Measurements from ENCODE around the gene SKI. TPM values are rescaled to one million over a fixed set of nuclear protein-coding genes. Genes with fewer than 3 reads are reported as not detected.

Gene SKI
- polyA plus RNA-seq, 3 donors = 48.7 to 63.3 (median 56.2) TPM

GRCh38 chr1:2336499-2336898, 108.4 kb downstream of the SKI start:
- no peak for DNase-seq (ENCODE audit: extremely low read depth in 1 of 11, low read depth in 9 of 11, low spot score in 4 of 11)

GRCh38 chr1:2337081-2337480, 109.0 kb downstream of the SKI start:
- DNase-seq (ENCODE audit: extremely low read depth in 1 of 11, low read depth in 9 of 11, low spot score in 4 of 11) = no peak

- DNase-seq (ENCODE audit: extremely low read depth in 1 of 11, low read depth in 9 of 11, low spot score in 4 of 11) = no peak
These were observed 109.4 kb downstream of the SKI start for GRCh38 chr1:2337501-2337900.

GRCh38 chr1:2339206-2340085, 111.3 kb downstream of the SKI start:
- DNase-seq (ENCODE audit: extremely low read depth in 1 of 11, low read depth in 9 of 11, low spot score in 4 of 11) = no peak

GRCh38 chr1:2340086-2340917, 112.2 kb downstream of the SKI start:
- DNase-seq (ENCODE audit: extremely low read depth in 1 of 11, low read depth in 9 of 11, low spot score in 4 of 11) = no peak

- no peak for DNase-seq (ENCODE audit: extremely low read depth in 1 of 11, low read depth in 9 of 11, low spot score in 4 of 11)
These were observed 112.8 kb downstream of the SKI start for GRCh38 chr1:2340918-2341254.

- no peak for DNase-seq (ENCODE audit: extremely low read depth in 1 of 11, low read depth in 9 of 11, low spot score in 4 of 11)
These were observed 113.7 kb downstream of the SKI start for GRCh38 chr1:2341706-2342383.

GRCh38 chr1:2342384-2343022, 114.4 kb downstream of the SKI start:
- no peak for DNase-seq (ENCODE audit: extremely low read depth in 1 of 11, low read depth in 9 of 11, low spot score in 4 of 11)

GRCh38 chr1:2343023-2343935, 115.2 kb downstream of the SKI start:
- no peak for DNase-seq (ENCODE audit: extremely low read depth in 1 of 11, low read depth in 9 of 11, low spot score in 4 of 11)

GRCh38 chr1:2344121-2344681, 116.1 kb downstream of the SKI start:
- DNase-seq (ENCODE audit: extremely low read depth in 1 of 11, low read depth in 9 of 11, low spot score in 4 of 11) = no peak

- DNase-seq (ENCODE audit: extremely low read depth in 1 of 11, low read depth in 9 of 11, low spot score in 4 of 11) = no peak
These were observed 116.7 kb downstream of the SKI start for GRCh38 chr1:2344744-2345296.

GRCh38 chr1:2345297-2346075, 117.4 kb downstream of the SKI start:
- DNase-seq (ENCODE audit: extremely low read depth in 1 of 11, low read depth in 9 of 11, low spot score in 4 of 11) = no peak

- DNase-seq (ENCODE audit: extremely low read depth in 1 of 11, low read depth in 9 of 11, low spot score in 4 of 11) = no peak
These were observed 118.7 kb downstream of the SKI start for GRCh38 chr1:2346691-2347408.

- no peak for DNase-seq (ENCODE audit: extremely low read depth in 1 of 11, low read depth in 9 of 11, low spot score in 4 of 11)
These were observed 119.3 kb downstream of the SKI start for GRCh38 chr1:2347409-2347785.

- no peak for DNase-seq (ENCODE audit: extremely low read depth in 1 of 11, low read depth in 9 of 11, low spot score in 4 of 11)
These were observed 119.8 kb downstream of the SKI start for GRCh38 chr1:2347896-2348295.

Measured in renal cortex interstitium (tissue), 11 donors.